Body of pancreas (tissue), 4 donors: ENCODE data around the gene RHBDD2.

Experiments used
- POLR2A ChIP-seq, 3 donors: fragments of 450-650 bp; IDR thresholded peaks; one replicate each; pipeline ENCODE4 v1.6.1; 2016; ENCODE audit warnings: antibody characterized with exemption in 3 of 3, mild to moderate bottlenecking in 2 of 3
- TF ChIP-seq, protein P1 (sequence below), 7 experiments: fragments of 450-650 bp in 4 of 7; fragments of 200-600 bp in 3 of 7; sonication (generic) in 3 of 7; IDR thresholded peaks; one replicate each; pipeline ENCODE4 v1.5.1; 2016 to 2019; ENCODE audit warnings: antibody characterized with exemption in 7 of 7

GRCh38 chr7:75914169-75914654, 35.4 kb downstream of the RHBDD2 start:
- TF ChIP-seq, protein P1, sequence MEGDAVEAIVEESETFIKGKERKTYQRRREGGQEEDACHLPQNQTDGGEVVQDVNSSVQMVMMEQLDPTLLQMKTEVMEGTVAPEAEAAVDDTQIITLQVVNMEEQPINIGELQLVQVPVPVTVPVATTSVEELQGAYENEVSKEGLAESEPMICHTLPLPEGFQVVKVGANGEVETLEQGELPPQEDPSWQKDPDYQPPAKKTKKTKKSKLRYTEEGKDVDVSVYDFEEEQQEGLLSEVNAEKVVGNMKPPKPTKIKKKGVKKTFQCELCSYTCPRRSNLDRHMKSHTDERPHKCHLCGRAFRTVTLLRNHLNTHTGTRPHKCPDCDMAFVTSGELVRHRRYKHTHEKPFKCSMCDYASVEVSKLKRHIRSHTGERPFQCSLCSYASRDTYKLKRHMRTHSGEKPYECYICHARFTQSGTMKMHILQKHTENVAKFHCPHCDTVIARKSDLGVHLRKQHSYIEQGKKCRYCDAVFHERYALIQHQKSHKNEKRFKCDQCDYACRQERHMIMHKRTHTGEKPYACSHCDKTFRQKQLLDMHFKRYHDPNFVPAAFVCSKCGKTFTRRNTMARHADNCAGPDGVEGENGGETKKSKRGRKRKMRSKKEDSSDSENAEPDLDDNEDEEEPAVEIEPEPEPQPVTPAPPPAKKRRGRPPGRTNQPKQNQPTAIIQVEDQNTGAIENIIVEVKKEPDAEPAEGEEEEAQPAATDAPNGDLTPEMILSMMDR (IDR thresholded peaks at IDR 0.05), result no peak
- TF ChIP-seq POLR2A (IDR thresholded peaks at IDR 0.05), result no peak
